ENCODE results near the gene DDX31.

Gene DDX31

DNA sequence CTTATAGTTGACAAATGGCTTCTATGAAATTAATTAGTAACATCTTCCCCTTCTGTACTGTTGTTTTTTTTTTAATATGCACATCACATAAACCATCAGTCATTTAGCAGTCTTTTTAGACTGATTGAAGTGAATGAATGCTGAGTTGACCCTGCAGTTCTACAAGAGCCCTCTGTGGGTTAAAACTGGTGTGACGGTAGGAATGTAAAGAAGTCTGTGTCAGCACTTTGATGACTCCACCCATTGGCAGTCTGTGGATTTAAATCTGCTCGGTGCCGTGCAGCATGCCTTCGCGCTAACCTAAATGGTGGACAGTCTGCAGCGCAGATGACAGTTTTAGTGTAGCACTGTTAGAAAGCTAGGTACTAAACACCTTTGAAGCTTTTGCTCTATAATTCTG lies 3.6 kb upstream of the DDX31 start:
- H3K4me3 ChIP-seq (ENCODE audit: low read depth, low read length) = peak overlapping the region; percentile 26
- DNase-seq (ENCODE audit: low read depth) = peak; percentile 70
- TF ChIP-seq, protein P1, sequence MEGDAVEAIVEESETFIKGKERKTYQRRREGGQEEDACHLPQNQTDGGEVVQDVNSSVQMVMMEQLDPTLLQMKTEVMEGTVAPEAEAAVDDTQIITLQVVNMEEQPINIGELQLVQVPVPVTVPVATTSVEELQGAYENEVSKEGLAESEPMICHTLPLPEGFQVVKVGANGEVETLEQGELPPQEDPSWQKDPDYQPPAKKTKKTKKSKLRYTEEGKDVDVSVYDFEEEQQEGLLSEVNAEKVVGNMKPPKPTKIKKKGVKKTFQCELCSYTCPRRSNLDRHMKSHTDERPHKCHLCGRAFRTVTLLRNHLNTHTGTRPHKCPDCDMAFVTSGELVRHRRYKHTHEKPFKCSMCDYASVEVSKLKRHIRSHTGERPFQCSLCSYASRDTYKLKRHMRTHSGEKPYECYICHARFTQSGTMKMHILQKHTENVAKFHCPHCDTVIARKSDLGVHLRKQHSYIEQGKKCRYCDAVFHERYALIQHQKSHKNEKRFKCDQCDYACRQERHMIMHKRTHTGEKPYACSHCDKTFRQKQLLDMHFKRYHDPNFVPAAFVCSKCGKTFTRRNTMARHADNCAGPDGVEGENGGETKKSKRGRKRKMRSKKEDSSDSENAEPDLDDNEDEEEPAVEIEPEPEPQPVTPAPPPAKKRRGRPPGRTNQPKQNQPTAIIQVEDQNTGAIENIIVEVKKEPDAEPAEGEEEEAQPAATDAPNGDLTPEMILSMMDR (conservative IDR thresholded peaks at IDR 0.05; ENCODE audit: low read depth, low read length) = peak; percentile 42

DNA sequence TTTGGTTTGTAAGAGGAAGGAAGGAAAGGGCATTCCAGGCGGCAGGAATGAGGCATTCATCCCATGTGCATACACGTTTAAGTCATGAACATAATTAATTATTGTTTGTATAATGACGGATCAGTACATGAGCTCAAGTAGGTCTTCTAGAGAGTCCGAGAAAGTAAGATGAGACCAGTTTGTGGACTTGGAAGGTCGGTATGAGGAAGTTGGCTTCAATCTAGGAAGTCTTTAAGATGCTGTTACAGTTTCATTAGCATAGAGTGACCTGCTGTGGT lies 2.6 kb upstream of the DDX31 start:
- H3K4me3 ChIP-seq (ENCODE audit: low read depth, low read length) = no peak overlapping the region
- no peak for DNase-seq (ENCODE audit: low read depth)

DNA sequence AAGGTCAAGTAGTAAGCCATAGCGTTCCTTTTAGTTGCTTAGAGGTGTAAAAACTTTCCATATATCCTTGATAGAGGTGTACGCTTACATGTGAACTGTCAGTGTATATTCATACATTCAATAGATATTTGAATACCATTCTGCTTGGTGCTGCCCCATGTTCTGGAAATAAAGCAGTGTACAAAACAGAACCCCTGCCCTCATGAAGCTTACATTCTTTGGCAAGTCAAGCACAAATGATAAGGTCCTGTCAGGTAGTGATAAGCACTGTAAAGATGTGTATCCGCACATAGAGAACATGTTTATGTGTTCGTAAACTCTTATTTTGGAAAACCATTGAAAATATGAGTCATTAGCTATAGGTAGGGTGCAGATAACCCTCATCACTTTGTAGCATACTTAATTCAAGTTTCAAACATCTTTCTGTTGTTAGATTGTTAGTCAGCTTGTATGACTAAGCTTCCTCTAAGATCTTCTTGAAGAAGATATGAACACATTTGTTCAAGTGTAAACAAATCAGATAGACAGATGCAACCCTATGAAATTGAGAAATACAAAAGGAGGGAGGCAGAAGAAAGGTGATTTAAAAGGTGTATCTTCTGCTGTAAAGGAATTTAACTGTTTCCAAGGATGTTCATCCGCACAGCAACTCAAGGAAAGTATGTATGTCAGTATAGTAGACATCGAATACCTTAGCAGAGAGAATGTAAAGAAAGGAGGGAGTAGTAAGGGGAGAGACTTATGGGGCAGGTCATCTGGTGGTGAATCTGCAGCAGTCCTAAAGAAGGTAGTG lies 2.0 kb upstream of the DDX31 start:
- TF ChIP-seq, protein P1 (conservative IDR thresholded peaks at IDR 0.05; ENCODE audit: low read depth, low read length) = no peak
- H3K4me3 ChIP-seq (ENCODE audit: low read depth, low read length) = peak overlapping the region; percentile 94
- DNase-seq (ENCODE audit: low read depth) = no peak

More for the DNA sequence above, 2.6 kb upstream of the DDX31 start:
- TF ChIP-seq, protein P1 (conservative IDR thresholded peaks at IDR 0.05; ENCODE audit: low read depth, low read length) = no peak

DNA sequence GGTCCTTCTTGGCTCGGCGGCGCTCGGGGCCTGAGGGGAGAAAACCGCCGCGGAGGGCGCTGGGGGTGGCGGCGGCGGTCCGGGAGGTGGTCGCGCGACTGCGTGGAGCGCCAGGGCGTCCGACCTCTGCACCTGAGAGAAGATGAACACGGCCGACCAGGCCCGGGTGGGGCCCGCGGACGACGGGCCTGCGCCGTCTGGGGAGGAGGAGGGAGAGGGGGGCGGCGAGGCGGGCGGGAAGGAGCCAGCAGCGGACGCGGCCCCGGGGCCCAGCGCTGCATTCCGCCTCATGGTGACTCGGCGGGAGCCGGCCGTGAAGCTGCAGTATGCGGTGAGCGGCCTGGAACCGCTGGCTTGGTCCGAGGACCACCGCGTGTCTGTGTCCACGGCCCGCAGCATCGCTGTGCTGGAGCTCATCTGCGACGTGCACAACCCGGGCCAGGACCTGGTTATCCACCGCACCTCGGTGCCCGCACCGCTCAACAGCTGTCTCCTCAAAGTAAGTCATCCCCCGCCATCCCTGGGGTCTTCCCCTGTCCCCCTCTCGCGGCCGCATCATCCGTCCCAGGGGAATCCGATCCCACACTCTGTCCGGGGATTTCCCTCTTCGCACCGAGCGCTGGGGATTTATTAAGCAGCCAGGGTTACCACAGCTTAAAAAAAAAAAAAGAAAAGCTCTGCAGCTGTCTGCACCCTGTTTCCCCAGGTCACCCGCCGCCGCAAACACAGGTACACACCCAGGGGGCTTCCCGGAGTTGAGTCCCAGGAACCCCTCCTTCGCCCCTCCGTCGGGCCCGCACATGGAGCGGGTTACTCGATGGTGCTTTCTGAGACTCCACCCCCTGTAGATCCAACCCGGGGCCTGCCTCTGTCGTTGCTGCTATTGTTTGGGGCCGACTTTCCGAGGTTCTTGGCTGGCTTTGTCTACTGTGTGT lies 941 bp upstream of the DDX31 start, which contains the start of gene GTF3C4:
Gene GTF3C4, plus strand, starts transcription at position 8 of the 935 bp plus-strand sequence. Its CDS starts 135 bp downstream, at position 143.
- TF ChIP-seq, protein P1 (conservative IDR thresholded peaks at IDR 0.05; ENCODE audit: low read depth, low read length) = no peak
- DNase-seq (ENCODE audit: low read depth) = peak; percentile 26
- peak within 1 kb of the TSS; percentile 94 for H3K4me3 ChIP-seq (ENCODE audit: low read depth, low read length)

DNA sequence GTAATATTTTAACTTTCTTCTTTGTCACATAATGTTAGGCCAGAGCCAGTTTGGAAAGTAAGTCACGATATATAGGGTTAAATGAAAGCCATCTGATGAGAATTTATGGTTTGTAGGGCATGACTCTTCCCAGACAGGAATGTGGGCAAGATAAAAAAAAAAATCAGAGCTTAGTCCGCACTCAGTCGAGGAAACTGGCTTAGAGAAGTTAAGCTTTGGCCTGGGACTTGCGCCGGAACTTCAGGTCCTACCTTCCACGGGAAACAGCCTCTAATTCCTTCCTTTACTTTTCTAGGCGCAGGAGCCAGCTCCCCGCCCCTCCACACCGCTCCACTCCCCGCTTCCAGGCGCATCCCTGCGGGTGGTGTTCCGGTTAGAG lies 475 bp downstream of the DDX31 start:
- peak; percentile 81 for DNase-seq (ENCODE audit: low read depth)
- H3K4me3 ChIP-seq (ENCODE audit: low read depth, low read length) = peak overlapping the region; percentile 94
- TF ChIP-seq, protein P1 (conservative IDR thresholded peaks at IDR 0.05; ENCODE audit: low read depth, low read length) = no peak

DNA sequence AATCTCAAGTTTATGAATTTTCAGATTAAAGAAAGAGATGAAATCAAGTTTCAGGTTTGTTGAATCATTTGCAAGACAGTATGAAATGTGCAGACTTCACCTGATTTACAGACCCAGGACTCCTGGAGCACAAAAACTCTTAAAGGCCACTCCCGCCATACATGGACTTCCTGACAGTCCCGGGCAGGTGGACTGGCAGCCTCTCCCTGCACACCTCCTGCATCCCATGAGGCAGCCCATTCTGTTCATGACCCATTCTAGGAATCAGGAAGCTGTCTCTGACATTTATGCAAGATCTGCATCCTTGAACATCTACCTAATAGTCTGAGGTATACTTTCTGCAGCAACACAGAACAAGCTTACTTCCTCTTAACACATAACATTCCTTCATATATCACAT lies 5.9 kb downstream of the DDX31 start:
- DNase-seq (ENCODE audit: low read depth) = no peak
- no peak overlapping the region for H3K4me3 ChIP-seq (ENCODE audit: low read depth, low read length)
- TF ChIP-seq, protein P1 (conservative IDR thresholded peaks at IDR 0.05; ENCODE audit: low read depth, low read length) = no peak

All from choroid plexus epithelial cell (primary cell).